ENCODE measurements around the gene TMEM183A. TPM values are rescaled to one million over a fixed set of nuclear protein-coding genes. Genes with fewer than 3 reads are reported as not detected.

Gene TMEM183A
- total RNA-seq, 1 experiment from 2014 or later = 104 TPM

- H3K36me3 Mint-ChIP-seq (ENCODE audit: insufficient read depth, unreplicated experiment) = peaks cover 18% of the 10 kb centered on the region
- ChIA-PET CTCF (interaction anchor here (0.5 to 22.1 kb wide), 9 partner anchors 11 to 278 kb away, joined by 3 to 702 read pairs (median 11); no protein-coding TSS in a partner anchor), POLR2A (interaction anchor here (0.6 kb wide), 1 partner anchor 20 kb away, joined by 3 read pairs; no protein-coding TSS in a partner anchor)
- TF ChIP-seq CTCF (IDR thresholded peaks at IDR 0.05; ENCODE audit: unreplicated experiment) = no peak
- no peak overlapping the region for H3K4me3 Mint-ChIP-seq (ENCODE audit: unreplicated experiment)
- peaks cover 8% of the 10 kb centered on the region for H3K4me1 Mint-ChIP-seq (ENCODE audit: insufficient read depth, unreplicated experiment)
- H3K27ac Mint-ChIP-seq (ENCODE audit: low read depth, unreplicated experiment) = no peak overlapping the region
- DNase-seq (ENCODE audit: unreplicated experiment) = no peak
- intact Hi-C loops (cut with micrococcal nuclease) = no loop called here
- peaks cover 11% of the 10 kb centered on the region for H3K27me3 Mint-ChIP-seq (ENCODE audit: insufficient read depth, unreplicated experiment)
- no TSS peak for BruUV-seq (replicated peaks)
- H3K9me3 Mint-ChIP-seq (ENCODE audit: unreplicated experiment) = no peaks in the 10 kb centered on the region
Observed at GRCh38 chr1:203028067-203028783, 21.1 kb downstream of the TMEM183A start.

- CTCF ChIA-PET = interaction anchor here (0.6 to 22.1 kb wide), 13 partner anchors 10 to 685 kb away, joined by 3 to 702 read pairs (median 5); no protein-coding TSS in a partner anchor
- Mint-ChIP-seq H3K27ac (ENCODE audit: low read depth, unreplicated experiment) (no peak overlapping the region), H3K27me3 (ENCODE audit: insufficient read depth, unreplicated experiment) (peaks cover 11% of the 10 kb centered on the region), H3K4me3 (ENCODE audit: unreplicated experiment) (no peak overlapping the region), H3K4me1 (ENCODE audit: insufficient read depth, unreplicated experiment) (peaks cover 8% of the 10 kb centered on the region), H3K36me3 (ENCODE audit: insufficient read depth, unreplicated experiment) (peaks cover 12% of the 10 kb centered on the region), H3K9me3 (ENCODE audit: unreplicated experiment) (no peaks in the 10 kb centered on the region)
- TF ChIP-seq CTCF (IDR thresholded peaks at IDR 0.05; ENCODE audit: unreplicated experiment) = no peak
- POLR2A ChIA-PET = interaction anchor here (0.6 kb wide), 1 partner anchor 21 kb away, joined by 3 read pairs; no protein-coding TSS in a partner anchor
- intact Hi-C loops (cut with micrococcal nuclease) = no loop called here
- DNase-seq (ENCODE audit: unreplicated experiment) = no peak
- BruUV-seq (replicated peaks) = no TSS peak
Observed at GRCh38 chr1:203028784-203029553, 21.8 kb downstream of the TMEM183A start.

GRCh38 chr1:203031467-203031866 lies 24.3 kb downstream of the TMEM183A start:
- Mint-ChIP-seq H3K4me1 (ENCODE audit: insufficient read depth, unreplicated experiment) (no peaks in the 10 kb centered on the region), H3K36me3 (ENCODE audit: insufficient read depth, unreplicated experiment) (no peaks in the 10 kb centered on the region), H3K27ac (ENCODE audit: low read depth, unreplicated experiment) (no peak overlapping the region), H3K9me3 (ENCODE audit: unreplicated experiment) (no peaks in the 10 kb centered on the region), H3K27me3 (ENCODE audit: insufficient read depth, unreplicated experiment) (peaks cover 11% of the 10 kb centered on the region), H3K4me3 (ENCODE audit: unreplicated experiment) (no peak overlapping the region)
- intact Hi-C loops (cut with micrococcal nuclease) = no loop called here
- POLR2A ChIA-PET = interaction anchor here (0.6 to 0.7 kb wide), 3 partner anchors 30 to 72 kb away, joined by 3 to 5 read pairs (median 3); no protein-coding TSS in a partner anchor
- CTCF ChIA-PET = interaction anchor here (2.6 to 22.1 kb wide), 4 partner anchors 8 to 241 kb away, joined by 7 to 702 read pairs (median 46); no protein-coding TSS in a partner anchor
- DNase-seq (ENCODE audit: unreplicated experiment) = no peak
- BruUV-seq (replicated peaks) = no TSS peak
- TF ChIP-seq CTCF (IDR thresholded peaks at IDR 0.05; ENCODE audit: unreplicated experiment) = peak; percentile 20

GRCh38 chr1:203033287-203033686 lies 26.1 kb downstream of the TMEM183A start:
- Mint-ChIP-seq H3K27ac (ENCODE audit: low read depth, unreplicated experiment) (no peak overlapping the region), H3K36me3 (ENCODE audit: insufficient read depth, unreplicated experiment) (no peaks in the 10 kb centered on the region), H3K4me3 (ENCODE audit: unreplicated experiment) (no peak overlapping the region), H3K4me1 (ENCODE audit: insufficient read depth, unreplicated experiment) (peaks cover 7% of the 10 kb centered on the region), H3K9me3 (ENCODE audit: unreplicated experiment) (no peaks in the 10 kb centered on the region), H3K27me3 (ENCODE audit: insufficient read depth, unreplicated experiment) (no peaks in the 10 kb centered on the region)
- intact Hi-C loops (cut with micrococcal nuclease) = no loop called here
- TF ChIP-seq CTCF (IDR thresholded peaks at IDR 0.05; ENCODE audit: unreplicated experiment) = no peak
- no peak for DNase-seq (ENCODE audit: unreplicated experiment)
- POLR2A ChIA-PET = no interaction called here
- BruUV-seq (replicated peaks) = no TSS peak
- CTCF ChIA-PET = interaction anchor here (1.0 to 22.1 kb wide), 5 partner anchors 139 to 234 kb away, joined by 3 to 702 read pairs (median 45); partner anchors contain the start of gene MYBPH

Data from MCF 10A (cell line).